GM18499 (cell line): ENCODE measurements around the gene IL17RC.
"Not testable (repeated sequence)": the region's sequence is repeated elsewhere in the genome, so short reads cannot be mapped to it uniquely, and the experiment has no call there.

Experiments
- ATAC-seq: cut with Tn5 transposase; IDR thresholded peaks from one replicate; pipeline ENCODE4 v1.9.1; 2021; ENCODE audit warnings: moderate number of reproducible peaks; ENCODE audit not compliant: insufficient read depth, unreplicated experiment

IL17RC gene

GRCh38 chr3:9891072-9891622 is 25.8 kb upstream of the IL17RC start:
- ATAC-seq = no peak

GRCh38 chr3:9893739-9894138 is 23.2 kb upstream of the IL17RC start:
- ATAC-seq = no peak

- ATAC-seq = not testable (repeated sequence)
These were observed 21.2 kb upstream of the IL17RC start for GRCh38 chr3:9895715-9896114.

GRCh38 chr3:9896755-9897407 is 20.0 kb upstream of the IL17RC start:
- not testable (repeated sequence) for ATAC-seq

- no peak for ATAC-seq
These were observed 19.2 kb upstream of the IL17RC start for GRCh38 chr3:9897408-9898372.

- ATAC-seq = no peak
These were observed 18.2 kb upstream of the IL17RC start for GRCh38 chr3:9898467-9899241.

GRCh38 chr3:9899289-9899791 is 17.6 kb upstream of the IL17RC start:
- ATAC-seq = no peak

DNA sequence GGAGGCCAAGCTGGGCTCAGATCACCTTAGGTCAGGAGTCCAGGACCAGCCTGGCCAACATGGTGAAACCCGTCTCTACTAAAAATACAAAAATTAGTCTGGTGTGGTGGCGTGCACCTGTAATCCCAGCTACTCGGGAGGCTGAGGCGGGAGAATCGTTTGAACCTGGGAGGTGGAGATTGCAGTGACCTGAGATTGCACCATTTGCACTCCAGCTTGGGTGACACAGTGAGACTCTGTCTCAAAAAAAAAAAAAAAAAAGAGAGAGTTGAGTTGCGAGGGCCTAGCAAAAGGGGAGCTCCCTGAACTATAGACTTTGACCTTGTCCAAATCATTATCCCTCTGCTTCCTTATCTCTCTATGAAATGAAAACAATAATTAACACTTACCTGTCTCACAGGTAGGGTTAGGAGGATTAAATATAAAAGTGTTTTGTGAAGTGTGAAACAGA is 15.9 kb upstream of the IL17RC start:
- not testable (repeated sequence) for ATAC-seq

DNA sequence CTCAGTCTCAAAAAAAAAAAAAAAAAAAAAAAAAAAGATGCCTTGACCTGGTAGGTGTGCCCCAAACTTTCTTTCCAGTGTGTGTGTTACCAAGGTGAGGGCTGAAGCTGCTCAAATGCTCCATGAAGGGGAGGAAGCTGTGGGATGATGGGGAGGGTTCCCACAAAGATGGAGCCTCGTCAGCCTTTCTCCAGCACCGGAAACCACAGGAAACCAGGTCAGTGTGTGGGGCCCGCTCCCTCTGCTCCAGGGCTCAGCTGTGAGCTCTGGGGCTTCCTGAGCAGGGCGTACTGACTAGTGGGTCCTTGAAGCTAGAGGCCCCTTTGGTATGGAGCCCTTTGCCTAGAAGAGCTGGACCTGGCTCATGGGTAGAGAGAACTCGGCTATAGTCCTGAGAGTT is 14.9 kb upstream of the IL17RC start:
- ATAC-seq = no peak

GRCh38 chr3:9902372-9903237 is 14.3 kb upstream of the IL17RC start, which contains the start of gene IL17RE:
IL17RE (plus strand) TSS chr3:9902848; CDS start chr3:9902933, 85 bp downstream.
- no peak for ATAC-seq

GRCh38 chr3:9903238-9903624 is 13.7 kb upstream of the IL17RC start:
- ATAC-seq = no peak

DNA sequence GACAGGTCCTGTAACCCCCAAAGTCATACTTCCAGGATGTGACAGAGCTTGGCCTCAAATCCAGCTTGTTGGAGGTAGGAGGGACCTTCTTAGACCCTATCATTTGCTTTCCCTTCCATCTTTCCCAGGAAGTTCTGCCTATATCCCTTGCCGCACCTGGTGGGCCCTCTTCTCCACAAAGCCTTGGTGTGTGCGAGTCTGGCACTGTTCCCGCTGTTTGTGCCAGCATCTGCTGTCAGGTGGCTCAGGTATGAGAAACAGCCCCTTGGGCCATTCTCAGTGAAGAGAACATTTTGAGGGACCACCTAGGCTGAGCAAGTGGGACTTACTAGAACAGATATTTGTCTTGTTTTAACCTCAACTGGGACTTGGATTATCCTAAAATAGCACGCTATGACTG is 13.0 kb upstream of the IL17RC start:
- ATAC-seq = no peak

- no peak for ATAC-seq
These were observed 10.4 kb upstream of the IL17RC start for GRCh38 chr3:9906480-9906879.

GRCh38 chr3:9908286-9908685 is 8.6 kb upstream of the IL17RC start:
- no peak for ATAC-seq

DNA sequence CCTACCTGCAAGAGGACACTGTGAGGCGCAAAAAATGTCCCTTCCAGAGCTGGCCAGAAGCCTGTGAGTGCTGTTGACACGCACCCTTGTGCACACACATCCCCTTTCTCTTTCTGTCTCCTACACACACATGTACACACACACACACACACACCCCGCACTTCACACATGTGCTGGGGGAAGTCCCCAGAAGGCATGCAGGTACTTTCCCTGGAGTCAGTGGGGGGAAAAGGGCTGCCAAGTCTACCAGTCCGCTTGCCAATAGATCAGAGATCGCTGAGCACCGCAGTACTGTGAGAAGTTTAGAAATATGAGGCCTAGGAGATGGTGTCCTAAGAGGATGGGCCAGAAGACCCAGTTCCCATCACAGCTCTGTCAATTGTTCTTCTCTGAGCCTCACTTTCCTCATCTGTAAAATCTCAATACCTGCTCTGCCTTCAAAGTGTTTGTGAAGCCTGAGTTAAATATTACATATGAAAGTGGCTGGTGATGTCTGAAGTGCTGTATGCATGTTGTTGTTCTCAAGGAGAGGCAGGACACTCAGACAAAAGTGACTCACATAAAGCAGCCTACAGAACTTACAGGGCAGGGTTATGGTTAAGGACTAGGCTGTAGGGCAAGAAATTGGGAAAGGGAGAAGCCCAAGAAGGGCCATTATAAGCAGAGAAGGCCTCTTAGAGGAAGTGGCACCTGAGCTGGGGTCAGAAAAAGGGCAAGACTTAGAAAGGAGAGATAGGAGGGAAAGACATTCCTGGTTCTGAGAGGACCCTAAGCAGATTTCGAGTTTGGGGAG is 7.5 kb upstream of the IL17RC start:
- ATAC-seq = no peak

GRCh38 chr3:9911863-9912262 is 5.0 kb upstream of the IL17RC start:
- ATAC-seq = no peak

- no peak for ATAC-seq
These were observed 4.5 kb upstream of the IL17RC start for GRCh38 chr3:9912294-9912935.

GRCh38 chr3:9913601-9914000 is 3.3 kb upstream of the IL17RC start:
- no peak for ATAC-seq
